ENCODE results near the gene SLC10A4.
"Not testable (repeated sequence)": the region's sequence is repeated elsewhere in the genome, so short reads cannot be mapped to it uniquely, and the experiment has no call there.

GRCh38 chr4:48440914-48441313, 42.2 kb upstream of the SLC10A4 start:
- TF ChIP-seq CTCF (IDR thresholded peaks at IDR 0.05; ENCODE audit: insufficient read depth, low read length); POLR2AphosphoS5 (IDR thresholded peaks at IDR 0.05; ENCODE audit: low read depth); GABPA (IDR thresholded peaks at IDR 0.05; ENCODE audit: low read depth); REST (IDR thresholded peaks at IDR 0.05; ENCODE audit: insufficient replicate concordance, low read depth): not testable (repeated sequence)
- TF ChIP-seq SPI1 (IDR thresholded peaks at IDR 0.05; ENCODE audit: borderline replicate concordance, low read depth): peak; percentile 82; the same call in 1 of the 2 replicates
